HG03135 (cell line): Measurements from ENCODE around the gene UNC5A.

Experiments
- ATAC-seq: cut with Tn5 transposase; IDR thresholded peaks from one replicate; pipeline ENCODE4 v1.9.1; 2021; ENCODE audit warnings: mild to moderate bottlenecking, moderate library complexity; ENCODE audit not compliant: unreplicated experiment

UNC5A gene

DNA sequence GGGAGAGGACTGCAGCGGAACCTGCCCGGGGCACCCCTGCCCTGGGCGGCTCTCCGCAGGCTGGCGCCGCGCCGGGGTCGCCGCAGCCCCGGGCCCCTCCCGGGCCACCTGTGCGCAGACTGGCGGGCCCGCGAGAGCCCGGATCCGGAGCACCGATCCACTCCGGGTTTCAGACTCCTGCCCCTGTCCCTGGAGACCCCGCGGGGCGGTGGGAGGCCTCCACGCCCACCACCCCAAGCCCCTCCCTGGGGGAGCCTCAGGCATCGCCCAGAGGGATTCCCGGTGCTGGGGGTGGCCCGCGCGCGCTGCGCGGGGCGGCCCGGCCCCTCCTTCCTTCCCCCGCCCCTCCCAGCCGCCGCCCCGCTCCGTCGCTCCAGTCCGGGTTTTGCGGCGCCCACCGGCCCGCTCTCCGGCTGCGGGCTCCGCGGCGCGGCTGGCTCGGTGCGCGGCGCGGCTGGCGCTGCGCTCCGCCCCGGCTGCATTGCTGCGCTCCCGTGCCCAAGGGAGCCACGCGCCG is at the start of gene UNC5A:
UNC5A (plus strand) TSS at position 479 of the 517 bp plus-strand sequence. CDS start 192 bp downstream, outside the sequence.
- no peak for ATAC-seq

- no peak for ATAC-seq
Observed at GRCh38 chr5:176761755-176762154, 48.6 kb upstream of the UNC5A start.

- no peak for ATAC-seq
Observed at GRCh38 chr5:176762489-176762888, 47.9 kb upstream of the UNC5A start.

DNA sequence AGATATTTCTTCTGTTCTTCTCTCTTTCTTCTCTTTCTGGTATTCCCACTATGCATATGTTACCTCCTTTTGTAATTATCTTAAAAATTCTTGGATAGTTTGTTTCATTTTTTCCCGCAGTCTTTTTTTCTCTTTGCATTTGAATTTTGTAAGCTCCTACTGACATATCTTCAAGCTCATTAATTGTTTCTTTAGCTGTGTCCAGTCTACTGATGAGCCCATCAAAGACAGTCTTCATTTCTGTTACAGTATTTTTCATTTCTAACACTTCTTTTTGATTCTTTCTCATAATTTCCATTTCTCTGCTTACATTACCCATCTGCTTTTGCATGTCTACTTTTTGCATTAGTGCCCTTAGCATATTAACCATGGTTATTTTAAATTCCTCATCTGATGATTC is 44.7 kb upstream of the UNC5A start:
- no peak for ATAC-seq

GRCh38 chr5:176768174-176768970 is 42.0 kb upstream of the UNC5A start:
- ATAC-seq: no peak

- no peak for ATAC-seq
Observed at GRCh38 chr5:176769911-176770310, 40.4 kb upstream of the UNC5A start.

- ATAC-seq: no peak
Observed at GRCh38 chr5:176770431-176770830, 39.9 kb upstream of the UNC5A start.

DNA sequence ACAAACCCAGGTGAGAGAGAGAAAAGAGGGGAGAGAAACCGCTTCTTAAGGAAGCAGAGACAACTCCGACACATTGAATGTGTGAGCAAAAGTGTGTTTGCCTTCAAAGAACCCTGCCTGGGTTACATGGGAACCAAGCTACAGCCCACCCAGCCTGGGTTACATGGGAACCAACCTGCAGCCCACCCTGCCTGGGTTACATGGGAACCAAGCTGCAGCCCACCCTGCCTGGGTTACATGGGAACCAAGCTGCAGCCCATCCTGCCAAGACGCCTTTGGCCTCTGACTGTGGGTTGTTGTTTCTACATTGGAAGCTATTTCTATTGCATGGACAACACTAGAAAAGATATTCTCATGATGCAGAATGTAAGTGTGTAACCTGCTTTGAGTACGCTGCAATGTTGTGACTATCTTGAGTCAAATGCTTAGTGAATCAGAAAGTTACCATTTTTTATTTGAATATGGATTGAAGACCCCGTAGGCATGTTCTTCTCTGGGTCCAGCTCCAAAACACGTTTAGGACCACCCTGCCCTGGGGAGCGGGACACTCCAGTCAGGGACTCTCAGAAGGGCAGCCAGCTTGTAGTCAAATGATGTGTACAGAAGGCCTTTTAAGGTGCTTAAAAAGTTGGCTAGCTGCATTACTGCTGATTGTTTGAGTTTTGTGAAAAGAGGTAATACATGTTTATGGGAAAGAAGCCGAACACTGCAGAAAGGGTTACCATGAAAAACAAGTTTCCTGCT is 39.1 kb upstream of the UNC5A start:
- no peak for ATAC-seq

DNA sequence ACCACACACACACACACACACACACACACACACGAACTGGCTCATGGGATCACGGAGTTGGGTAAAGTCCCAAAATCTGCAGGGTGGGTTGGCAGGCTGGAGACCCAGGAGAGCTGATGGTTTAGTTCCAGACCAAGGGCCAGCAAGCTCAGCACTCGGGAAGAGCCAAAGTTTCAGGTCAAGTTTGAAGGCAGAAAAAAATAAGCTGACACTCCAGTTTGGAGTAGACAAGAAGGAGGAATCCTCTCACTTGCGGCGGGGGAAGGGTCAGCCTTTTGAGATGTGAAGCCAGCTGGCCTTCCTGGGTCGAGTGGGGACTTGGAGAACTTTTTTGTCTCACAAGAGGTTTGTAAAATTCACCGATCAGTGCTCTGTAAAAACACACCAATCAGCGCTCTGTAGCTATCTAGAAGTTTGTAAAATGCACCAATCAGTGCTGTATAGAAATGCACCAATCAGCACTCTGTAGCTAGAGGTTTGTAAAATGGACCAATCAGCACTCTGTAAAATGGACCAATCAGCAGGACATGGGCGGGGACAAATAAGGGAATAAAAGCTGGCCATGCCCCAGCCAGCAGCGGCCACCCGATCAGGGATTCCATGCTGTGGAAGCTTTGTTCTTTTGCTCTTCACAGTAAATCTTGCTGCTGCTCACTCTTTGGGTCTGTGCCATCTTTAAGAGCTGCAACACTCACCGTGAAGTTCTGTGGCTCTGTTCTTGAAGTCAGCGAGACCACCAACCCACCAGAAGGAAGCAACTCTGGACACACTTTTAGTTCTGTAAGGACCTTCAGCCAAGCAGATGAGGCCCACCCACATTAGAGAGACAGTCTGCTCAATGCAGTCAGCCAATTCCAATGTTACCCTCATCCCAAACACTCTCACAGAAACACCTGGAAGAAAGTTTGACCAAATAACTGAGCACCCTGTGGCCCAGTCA is 37.8 kb upstream of the UNC5A start:
- ATAC-seq: no peak

DNA sequence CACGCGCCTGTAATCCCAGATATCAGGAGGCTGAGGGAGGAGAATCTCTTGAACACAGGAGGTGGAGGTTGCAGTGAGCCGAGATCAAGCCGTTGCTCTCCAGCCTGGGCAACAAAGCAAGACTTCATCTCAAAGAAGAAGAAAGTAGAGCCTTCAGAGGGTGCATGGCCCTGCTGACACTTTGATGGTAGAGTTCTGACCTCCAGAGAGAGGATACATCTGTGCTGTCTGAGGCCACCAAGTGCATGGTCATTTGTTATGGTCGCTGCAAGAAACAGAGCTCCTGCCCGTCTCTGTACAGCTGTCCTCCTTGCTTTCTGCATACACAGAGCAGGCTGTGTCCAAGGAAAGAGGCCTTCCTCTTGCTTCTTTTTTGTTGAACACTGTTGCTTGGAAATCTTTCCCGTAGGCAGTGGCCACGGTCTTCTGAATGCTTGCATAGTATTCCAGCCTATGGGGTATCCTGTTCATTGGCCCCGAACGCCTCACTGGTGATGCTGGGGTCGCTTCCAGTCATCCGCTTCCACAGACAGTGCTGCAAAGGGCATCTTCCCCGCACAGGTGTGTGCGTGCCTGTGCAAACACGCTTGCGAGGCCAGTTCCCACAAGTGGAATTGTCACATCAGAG is 36.8 kb upstream of the UNC5A start:
- no peak for ATAC-seq

DNA sequence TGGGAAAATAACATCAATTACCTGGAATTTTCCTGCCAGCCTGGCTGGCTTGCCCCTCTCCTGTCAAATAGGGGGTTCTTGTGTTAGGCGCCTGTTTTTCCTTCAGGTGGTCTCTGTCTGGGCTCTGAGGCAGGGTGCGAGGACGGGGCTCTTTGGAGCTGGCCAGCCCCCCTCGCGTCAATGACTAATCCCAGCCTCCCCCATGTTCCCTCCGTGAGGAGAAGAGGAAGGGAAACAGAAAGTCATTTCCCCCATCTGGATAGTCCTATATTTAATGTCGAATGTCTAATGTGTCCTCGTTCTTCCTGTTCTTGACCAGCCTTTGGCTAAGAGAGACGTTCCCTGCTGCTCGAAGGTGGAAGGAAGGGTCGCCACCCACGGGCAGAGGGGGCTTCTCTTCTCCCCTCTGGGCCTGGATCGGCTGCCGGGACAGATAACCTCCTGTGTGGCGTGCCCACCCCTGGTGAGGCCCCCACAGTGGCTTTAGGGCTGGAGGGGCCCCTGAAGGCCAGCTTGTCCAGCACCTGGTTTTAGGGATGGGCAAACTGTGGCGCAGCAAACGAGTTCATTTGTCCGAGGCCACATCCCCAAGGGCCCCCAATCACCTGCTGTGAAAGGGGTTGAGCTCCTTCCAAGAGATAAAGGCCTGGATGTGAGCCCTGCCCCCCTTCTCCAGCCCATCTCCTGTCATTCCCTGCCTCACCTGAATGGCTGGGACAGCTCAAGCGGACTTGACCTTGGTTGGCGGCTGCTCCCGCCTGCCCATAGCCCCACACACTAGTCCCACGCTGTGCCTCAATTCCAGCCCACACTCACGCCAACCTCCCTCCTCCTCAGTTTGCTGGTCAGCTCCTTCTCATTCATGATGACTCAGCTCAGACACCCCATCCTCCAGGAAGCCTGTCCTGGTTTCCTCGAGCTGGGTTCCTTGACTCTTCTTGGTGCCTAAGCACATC is 35.9 kb upstream of the UNC5A start:
- no peak for ATAC-seq

GRCh38 chr5:176775409-176775808 is 35.0 kb upstream of the UNC5A start:
- no peak for ATAC-seq

DNA sequence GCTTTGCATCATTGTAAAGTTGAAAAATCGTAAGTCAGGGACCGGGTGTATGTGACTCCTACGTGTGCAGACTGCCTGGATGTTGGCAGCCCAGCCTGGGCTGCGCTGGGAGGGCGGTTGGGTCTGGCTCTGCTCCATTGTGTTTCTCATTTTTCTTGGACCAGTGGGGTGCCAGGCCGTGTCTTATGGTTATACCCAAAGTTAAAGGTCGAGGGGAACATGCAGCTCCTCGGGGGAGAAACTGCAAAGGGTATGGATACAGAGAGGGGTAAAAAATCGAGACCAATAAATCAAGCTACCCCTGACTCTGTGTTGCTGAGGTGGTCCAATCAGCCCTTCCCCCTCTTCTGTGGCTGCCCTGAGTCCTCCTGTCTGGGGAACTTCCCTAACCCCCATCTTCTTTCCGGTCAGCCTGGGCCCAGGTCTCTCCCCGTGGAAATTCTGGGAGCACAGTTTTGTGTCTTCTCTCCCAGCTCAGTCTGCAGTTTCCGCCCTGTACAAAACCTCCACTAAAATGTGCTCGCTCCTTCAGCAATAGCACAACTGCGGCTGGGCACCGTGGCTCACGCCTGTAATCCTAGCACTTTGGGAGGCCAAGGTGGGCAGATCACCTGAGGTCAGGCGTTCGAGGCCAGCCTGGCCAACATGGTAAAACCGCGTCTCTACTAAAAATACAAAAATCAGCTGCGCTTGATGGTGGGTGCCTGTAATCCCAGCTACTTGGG is 34.1 kb upstream of the UNC5A start:
- no peak for ATAC-seq

DNA sequence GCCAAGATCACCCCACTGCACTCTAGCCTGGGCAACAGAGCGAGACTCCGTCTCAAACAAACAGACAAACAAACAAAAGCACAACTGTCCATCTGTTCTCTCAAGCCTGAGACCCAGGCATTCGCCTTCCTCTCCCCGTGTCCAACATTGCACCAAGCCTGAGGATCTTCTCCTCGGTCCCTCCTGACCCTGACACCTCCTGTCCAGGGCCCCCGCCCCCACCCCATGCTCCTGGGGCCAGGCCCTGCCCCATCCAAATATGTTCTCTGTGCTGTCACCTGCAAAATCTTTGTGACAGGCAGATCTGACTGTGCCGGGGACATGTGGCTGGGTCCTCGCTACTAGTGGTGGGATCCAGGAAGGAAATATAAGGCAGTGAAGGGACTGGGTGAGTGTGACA is 33.4 kb upstream of the UNC5A start:
- no peak for ATAC-seq

DNA sequence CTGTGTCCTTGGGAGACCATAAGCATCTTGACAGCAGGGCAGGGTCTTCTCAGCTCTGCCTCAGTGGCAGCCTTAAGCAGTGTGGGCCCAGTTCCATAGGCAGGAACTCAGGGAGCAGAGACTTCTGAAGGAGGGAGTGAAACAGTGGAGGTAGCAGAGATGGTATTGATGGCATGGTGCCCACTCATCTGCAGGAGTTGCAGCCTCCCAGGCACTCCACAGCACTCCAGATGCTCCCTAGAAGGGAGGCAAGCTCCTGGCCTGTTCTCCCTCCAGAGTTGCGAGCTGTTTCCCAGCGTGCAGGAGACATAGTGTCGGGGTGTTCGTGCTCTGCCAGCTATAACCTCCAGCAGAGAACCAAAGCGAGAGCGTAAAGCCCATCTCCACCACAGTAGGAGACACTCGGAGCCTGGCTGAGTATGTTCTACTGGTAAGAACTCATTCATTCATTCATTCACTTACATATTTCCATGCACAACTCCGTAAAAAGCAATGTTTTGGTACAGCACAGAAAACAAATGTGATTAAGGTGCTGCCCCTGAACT is 31.4 kb upstream of the UNC5A start:
- ATAC-seq: no peak

- ATAC-seq: no peak
Observed at GRCh38 chr5:176779537-176779936, 30.8 kb upstream of the UNC5A start.

DNA sequence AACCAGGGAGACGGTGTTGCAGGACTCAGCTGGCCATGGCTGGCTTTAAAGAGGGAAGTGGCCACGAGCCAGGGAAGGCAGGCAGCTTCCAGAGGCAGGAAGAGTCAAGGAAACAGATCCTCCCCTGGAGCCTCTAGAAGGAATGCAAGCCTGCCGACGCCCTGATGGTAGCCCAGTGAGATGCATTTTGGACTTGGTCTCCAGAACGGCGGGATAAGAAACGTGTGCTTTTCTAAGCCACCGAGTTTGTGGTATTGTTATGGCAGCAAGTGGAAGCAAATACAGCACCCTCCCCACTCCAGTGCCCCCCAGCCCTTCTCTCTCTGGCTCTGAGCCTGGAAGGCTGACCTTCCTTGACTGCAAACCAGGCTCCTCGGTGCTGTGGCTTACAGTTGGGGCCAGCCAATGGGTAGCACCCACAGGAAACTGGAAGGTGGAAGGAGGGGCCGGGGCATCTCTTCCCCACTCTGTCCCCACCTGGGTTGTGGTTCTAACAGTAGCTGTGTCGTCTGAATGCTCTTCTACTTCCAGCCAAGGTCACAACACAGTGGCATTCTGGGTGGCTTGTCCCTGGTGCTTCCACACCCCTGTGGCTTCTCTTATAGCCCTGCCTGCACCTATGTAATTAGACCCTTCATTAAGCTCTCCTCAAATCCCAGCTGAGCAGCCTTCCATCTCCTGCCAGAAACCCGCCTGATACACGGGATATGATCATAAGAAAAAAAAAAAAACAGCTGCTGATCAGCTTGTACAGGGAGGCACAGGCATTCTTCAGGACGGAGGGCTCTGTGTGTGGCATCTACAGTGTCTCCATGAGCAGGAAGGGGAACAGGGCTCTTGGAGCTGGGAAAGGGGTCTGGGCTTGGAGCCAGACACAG is 29.9 kb upstream of the UNC5A start:
- no peak for ATAC-seq

GRCh38 chr5:176781054-176781375 is 29.3 kb upstream of the UNC5A start:
- ATAC-seq: no peak
